Stimulated activated CD4-positive, alpha-beta T cell treated with anti-CD3 and anti-CD28 coated beads, TNF-alpha, amount 100 ng/mL, for 48 hours (primary cell): ENCODE data around the gene MYOD1.

ENCODE experiments used
- DNase-seq, 3 donors: peaks; one replicate each; pipeline ENCODE4 v3.0.0-alpha.2; 2020; ENCODE audit warnings: low read depth in 3 of 3

Gene MYOD1

DNA sequence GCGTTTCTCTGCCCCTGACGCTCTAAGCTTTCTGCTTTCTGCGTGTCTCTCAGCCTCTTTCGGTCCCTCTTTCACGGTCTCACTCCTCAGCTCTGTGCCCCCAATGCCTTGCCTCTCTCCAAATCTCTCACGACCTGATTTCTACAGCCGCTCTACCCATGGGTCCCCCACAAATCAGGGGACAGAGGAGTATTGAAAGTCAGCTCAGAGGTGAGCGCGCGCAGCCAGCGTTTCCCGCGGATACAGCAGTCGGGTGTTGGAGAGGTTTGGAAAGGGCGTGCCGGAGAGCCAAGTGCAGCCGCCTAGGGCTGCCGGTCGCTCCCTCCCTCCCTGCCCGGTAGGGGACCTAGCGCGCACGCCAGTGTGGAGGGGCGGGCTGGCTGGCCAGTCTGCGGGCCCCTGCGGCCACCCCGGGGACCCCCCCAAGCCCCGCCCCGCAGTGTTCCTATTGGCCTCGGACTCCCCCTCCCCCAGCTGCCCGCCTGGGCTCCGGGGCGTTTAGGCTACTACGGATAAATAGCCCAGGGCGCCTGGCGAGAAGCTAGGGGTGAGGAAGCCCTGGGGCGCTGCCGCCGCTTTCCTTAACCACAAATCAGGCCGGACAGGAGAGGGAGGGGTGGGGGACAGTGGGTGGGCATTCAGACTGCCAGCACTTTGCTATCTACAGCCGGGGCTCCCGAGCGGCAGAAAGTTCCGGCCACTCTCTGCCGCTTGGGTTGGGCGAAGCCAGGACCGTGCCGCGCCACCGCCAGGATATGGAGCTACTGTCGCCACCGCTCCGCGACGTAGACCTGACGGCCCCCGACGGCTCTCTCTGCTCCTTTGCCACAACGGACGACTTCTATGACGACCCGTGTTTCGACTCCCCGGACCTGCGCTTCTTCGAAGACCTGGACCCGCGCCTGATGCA is at the start of gene MYOD1:
Gene MYOD1, plus strand, starts transcription at position 544 of the 910 bp plus-strand sequence. Its CDS starts 212 bp downstream, at position 756.
- no peak for DNase-seq

DNA sequence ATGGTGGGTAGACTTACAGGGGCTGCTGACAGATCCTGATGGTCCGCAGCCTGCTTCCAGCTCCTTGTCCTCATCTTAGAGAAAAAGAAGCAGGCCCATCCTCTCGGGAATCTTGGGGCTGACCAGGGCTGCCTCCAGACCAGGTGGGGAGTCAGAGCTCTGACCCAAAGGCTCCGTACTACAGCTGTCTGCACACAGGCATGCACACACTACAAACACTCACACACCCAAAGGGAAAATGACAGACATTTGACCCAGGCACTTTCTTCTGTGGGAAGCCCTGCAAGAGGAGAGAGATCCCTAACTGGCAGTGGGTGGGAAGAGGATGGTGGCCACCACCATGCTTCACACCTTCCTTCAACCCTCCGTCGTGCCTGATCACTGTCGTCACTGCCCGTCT is 46.9 kb upstream of the MYOD1 start:
- DNase-seq = no peak

DNA sequence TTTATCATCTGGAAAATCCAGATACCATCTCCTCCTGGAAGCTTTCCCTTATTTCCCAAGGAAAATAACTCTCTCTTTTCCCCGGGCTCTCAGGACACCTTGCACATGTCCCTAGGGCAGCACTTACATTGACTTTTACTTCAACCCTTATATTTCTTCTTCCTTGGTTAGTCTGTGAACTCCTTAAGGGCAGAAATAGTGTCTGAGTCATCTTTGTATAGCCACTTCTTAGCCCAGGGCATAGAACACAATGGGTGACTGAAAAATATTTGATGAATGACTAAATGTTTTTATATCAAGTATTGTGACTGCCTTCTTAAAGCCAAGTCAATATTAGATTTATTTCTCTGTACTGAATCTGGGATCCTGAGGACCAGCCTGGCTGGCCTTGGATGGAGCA is 45.4 kb upstream of the MYOD1 start:
- DNase-seq = no peak

GRCh38 chr11:17682848-17683247 is 36.5 kb upstream of the MYOD1 start:
- no peak for DNase-seq

DNA sequence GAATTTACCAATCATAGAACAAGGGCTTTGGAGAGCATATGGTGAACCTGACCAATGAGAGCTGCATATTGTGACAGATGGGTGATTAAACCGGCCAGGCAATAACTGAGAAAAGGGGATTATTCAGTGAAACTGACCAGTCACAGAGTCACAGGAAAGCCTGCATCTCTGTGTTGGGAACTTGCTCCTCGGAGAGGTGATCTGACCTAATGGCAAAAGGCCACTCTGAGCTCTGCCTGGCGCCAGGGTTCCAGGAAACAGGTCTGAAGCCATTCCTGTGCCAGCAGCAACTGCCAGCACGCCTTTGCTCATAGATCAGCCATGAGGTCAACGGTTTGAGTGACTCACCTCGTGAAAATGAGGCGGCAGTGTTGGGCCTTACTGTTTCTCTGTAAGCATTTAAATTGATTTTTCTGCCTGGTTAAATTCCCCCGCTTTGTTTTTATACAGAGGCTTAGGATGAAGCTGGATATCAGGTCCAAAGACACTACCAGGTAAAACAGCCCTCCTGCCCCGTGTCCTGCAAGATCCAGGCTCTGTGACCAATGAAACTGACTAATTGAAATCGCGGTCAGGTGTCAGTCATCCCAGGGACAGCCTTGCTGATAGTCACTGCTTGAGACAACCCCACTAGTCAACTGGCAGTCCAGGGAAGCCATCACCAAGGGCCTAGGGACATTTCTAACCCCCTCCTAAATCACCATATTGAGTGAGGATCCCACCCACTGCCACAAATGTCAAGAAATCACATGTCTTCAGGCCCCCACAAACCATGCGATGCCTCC is 35.8 kb upstream of the MYOD1 start:
- DNase-seq = no peak

- no peak for DNase-seq
Measured at GRCh38 chr11:17684550-17684949, 34.8 kb upstream of the MYOD1 start.

DNA sequence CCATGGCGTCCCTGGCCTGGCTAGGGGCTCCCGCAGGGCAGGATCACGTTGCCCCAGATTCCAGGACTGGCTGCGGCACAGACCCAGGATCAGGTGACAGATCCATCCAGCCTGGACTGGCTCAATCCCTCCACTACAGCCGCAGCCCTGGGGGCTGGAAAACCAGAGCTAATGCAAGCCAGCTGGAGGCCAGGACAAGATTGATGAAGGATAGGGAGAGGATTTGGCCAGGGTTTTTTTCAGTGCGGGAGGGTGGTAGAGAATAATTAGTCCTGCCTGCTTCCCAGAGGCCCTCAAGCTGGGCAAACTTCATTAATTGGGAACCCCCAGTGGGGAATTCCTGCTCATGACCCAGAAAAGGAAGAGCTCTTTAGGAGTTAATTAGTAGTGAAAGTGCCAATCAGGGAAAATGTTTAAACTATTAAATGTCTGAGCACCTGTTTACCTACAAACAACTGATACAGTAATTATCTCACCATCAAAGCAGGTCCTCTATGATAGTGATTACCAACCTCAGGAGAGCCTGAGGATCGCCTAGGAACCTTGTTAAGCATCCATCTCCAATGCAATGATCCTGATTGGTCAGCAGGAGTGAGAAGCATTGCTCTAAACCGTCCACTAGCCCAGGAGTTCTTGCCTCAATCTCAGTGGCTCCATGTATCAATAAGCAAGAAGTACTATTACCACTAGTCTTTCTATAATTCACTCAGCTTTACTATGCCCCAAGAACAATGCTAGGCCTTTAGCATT is 33.0 kb upstream of the MYOD1 start:
- no peak for DNase-seq

GRCh38 chr11:17687946-17688670 is 31.3 kb upstream of the MYOD1 start:
- DNase-seq = no peak

- DNase-seq = no peak
Measured at GRCh38 chr11:17691550-17691949, 27.8 kb upstream of the MYOD1 start.

DNA sequence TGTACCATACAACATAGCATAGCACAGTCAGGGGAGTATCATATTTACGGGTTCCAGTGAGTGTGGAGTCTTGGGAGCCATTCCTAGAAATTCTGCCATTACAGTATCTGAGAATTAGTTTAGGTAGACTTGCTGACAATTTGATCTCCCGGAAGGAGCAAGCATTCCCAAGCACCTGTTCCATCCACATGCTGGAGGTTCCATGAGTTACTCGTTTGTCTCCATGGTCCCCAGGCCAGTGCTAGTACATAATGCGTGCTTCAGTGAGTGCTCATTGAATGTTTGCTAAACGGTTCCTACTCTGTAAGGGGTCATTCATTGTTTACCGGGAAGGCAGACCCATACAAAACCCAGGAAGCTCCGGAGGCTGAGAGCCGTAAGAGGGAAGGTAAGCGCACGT is 27.4 kb upstream of the MYOD1 start:
- no peak for DNase-seq

GRCh38 chr11:17692931-17693330 is 26.4 kb upstream of the MYOD1 start:
- DNase-seq = no peak

DNA sequence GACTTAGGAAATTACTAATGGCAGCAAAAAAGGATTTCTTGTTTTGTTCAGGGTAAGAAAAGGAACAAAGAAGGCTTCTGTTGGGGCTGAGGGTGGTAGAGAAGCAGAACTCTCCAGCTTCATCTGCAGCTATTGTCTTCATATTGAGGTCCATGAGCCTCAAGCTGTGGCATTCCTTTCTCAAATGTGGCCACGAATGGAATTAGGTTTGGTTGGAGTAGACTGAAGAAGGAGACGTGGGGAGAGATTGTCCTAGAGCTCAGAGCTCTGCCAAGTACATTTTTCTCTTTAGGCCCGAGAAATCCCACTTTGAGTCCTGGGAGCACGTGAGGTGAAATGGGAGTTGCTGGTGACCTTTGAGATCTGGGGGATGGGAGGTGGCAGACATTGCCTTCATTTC is 25.8 kb upstream of the MYOD1 start:
- DNase-seq = no peak

DNA sequence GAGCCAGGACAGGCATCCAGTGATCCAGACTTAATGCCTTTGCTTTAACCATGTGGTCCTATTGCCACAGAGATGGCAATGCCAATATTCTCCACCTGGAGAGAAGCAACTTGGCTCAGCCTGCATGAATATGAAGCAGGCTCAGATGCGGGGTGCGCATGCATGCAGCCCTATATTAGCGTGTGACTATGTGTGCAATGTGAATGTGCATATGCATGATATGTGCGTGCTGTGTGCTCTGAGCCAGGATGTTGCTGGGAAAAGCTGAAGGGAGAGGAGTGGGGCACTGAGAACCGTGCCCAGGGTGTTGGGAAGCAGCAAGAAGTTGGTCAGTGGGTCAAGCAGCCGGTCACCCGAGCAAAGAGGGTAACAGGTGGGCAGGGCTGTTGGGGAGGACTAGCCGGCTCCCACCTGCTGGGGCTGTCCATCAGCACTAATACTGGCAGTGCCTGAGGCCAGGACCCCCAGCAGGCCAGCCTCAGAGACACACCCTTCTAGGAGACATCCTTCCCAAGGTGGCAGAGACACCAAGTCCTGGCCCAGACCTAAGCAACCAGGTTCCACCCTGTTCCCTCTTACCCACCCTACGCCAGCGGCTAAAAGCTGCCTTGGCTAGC is 24.8 kb upstream of the MYOD1 start:
- no peak for DNase-seq

GRCh38 chr11:17695454-17696441 is 23.6 kb upstream of the MYOD1 start:
- no peak for DNase-seq

DNA sequence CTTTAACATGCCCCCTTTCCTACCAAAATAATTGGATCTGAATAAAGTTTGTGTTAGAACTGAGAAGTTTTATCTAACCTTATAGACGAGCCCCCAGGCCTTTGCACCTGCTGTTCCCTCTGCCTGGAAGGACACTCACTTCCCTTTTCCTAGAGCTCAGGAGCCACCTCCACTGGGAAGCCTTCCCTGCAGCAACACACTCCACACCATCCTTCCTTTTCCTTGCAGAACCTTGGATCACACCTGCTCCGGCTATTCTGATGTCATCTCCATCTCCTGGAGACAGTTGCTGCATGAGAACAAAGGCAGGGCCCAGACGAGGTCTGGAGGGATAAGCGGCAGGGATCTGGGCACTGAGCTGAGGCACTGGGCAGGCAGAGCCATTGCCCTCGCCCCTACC is 22.6 kb upstream of the MYOD1 start:
- DNase-seq = no peak

GRCh38 chr11:17697175-17697949 is 22.0 kb upstream of the MYOD1 start:
- no peak for DNase-seq

DNA sequence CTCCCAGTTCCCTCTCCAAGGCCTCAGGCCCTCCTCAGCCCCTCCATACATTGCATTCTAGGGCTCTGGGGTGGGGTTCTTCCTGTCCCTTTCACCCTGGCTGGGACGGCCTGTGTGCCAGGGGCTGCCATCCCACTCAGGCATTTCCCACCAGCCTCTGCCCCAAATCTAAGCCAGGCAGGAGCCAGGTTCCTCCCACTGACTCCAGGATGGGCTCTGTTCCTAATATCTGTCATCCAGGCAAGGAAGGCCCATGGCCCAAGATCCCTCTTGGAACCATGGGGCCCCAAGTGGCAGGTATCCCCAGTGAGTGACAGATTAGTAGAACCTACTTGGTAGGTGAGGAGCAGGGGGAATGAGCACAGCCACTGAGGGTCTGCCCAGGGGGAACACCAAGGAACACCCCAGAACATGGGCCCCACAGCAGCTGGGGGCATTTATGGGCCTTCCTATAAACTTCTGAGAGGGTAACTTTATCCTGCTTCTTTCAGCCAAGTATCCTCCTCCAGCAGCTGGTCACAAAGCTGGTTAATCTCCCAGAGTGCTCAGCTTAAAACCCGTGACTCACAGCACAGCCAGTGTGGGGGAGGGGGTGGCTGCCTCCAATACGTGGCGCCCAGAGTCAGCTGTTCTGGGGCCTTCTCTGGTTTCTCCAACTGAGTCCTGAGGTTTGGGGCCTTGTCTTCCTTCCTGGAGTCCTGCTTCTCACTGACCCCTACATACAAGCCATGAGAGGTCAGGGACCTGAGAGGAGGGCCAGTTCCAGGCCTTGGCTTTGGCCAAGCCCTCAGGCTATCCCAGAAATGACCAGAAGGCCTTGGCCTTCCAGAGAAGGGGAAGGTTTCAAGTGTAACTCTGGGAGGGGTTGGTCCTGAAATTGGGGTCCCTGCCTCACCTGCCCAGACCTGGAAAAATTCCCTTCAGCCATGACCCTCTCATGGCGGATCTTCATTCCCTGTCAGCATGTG is 19.9 kb upstream of the MYOD1 start:
- DNase-seq = no peak

GRCh38 chr11:17700991-17701390 is 18.4 kb upstream of the MYOD1 start:
- DNase-seq = no peak
